HEK293T (cell line): Measurements from ENCODE around the gene FBLN2.

Experiments used
- CTCF ChIA-PET: fragments of 350-600 bp; formaldehyde crosslinking; extraction: SDS; loops from one replicate; lab custom pipeline; 2021; ENCODE audit warnings: antibody characterized with exemption, inconsistent platforms; lab: Yijun Ruan, JAX
- POLR2A ChIA-PET: fragments of 350-600 bp; formaldehyde crosslinking; extraction: SDS; loops from one replicate; lab custom pipeline; 2020; ENCODE audit warnings: antibody characterized with exemption, inconsistent platforms; lab: Yijun Ruan, JAX
- DNase-seq: peaks from one replicate; pipeline ENCODE4 v3.0.0; 2012; ENCODE audit warnings: mixed read lengths; ENCODE audit errors: extremely low spot score
- ARNT ChIP-seq: fragments of 450-650 bp; IDR thresholded peaks from 2 replicates; pipeline ENCODE4 v1.6.1; 2017; ENCODE audit warnings: mild to moderate bottlenecking
- BHLHE40 ChIP-seq: fragments of 450-650 bp; IDR thresholded peaks from 2 replicates; pipeline ENCODE4 v1.6.1; 2016; ENCODE audit warnings: mild to moderate bottlenecking, moderate library complexity, borderline replicate concordance
- CTBP1 ChIP-seq: fragments of 450-650 bp; IDR thresholded peaks from 2 replicates; pipeline ENCODE4 v1.6.1; 2016; ENCODE audit warnings: borderline replicate concordance
- ELF4 ChIP-seq: fragments of 450-650 bp; IDR thresholded peaks from 2 replicates; pipeline ENCODE4 v1.6.1; 2017; ENCODE audit warnings: antibody characterized with exemption
- FOXA1 ChIP-seq: fragments of 450-650 bp; IDR thresholded peaks from 2 replicates; pipeline ENCODE4 v1.6.1; 2016; ENCODE audit warnings: mild to moderate bottlenecking
- FOXK2 ChIP-seq: fragments of 450-650 bp; IDR thresholded peaks from 2 replicates; pipeline ENCODE4 v1.6.1; 2016; ENCODE audit warnings: mild to moderate bottlenecking
- FOXM1 ChIP-seq: fragments of 450-650 bp; IDR thresholded peaks from 2 replicates; pipeline ENCODE4 v1.6.1; 2017; ENCODE audit warnings: mild to moderate bottlenecking, borderline replicate concordance
- HDGF ChIP-seq: fragments of 450-650 bp; IDR thresholded peaks from 2 replicates; pipeline ENCODE4 v1.6.1; 2017; ENCODE audit warnings: antibody characterized with exemption, borderline replicate concordance
- L3MBTL2 ChIP-seq: fragments of 450-650 bp; conservative IDR thresholded peaks from 2 replicates; pipeline ENCODE4 v1.6.1; 2016; ENCODE audit warnings: mild to moderate bottlenecking
- LEF1 ChIP-seq: fragments of 450-650 bp; IDR thresholded peaks from 2 replicates; pipeline ENCODE4 v1.6.1; 2017; ENCODE audit warnings: mild to moderate bottlenecking, borderline replicate concordance
- NFRKB ChIP-seq: fragments of 450-650 bp; IDR thresholded peaks from 2 replicates; pipeline ENCODE4 v1.6.1; 2016; ENCODE audit warnings: mild to moderate bottlenecking, moderate library complexity
- PKNOX1 ChIP-seq: fragments of 450-650 bp; IDR thresholded peaks from 2 replicates; pipeline ENCODE4 v1.6.1; 2016
- SP1 ChIP-seq: fragments of 450-650 bp; IDR thresholded peaks from 2 replicates; pipeline ENCODE4 v1.6.1; 2017
- SUZ12 ChIP-seq: fragments of 450-650 bp; IDR thresholded peaks from 2 replicates; pipeline ENCODE4 v1.6.1; 2016; ENCODE audit warnings: mild to moderate bottlenecking
- TARDBP ChIP-seq: fragments of 450-650 bp; IDR thresholded peaks from 2 replicates; pipeline ENCODE4 v1.6.1; 2016
- ZNF384 ChIP-seq: fragments of 450-650 bp; IDR thresholded peaks from 2 replicates; pipeline ENCODE4 v1.6.1; 2016

The FBLN2 gene

GRCh38 chr3:13637953-13638352 lies 89.0 kb downstream of the FBLN2 start:
- DNase-seq, result no peak
- ChIA-PET CTCF (interaction anchor here (3.7 kb wide), 1 partner anchor 12 kb away, joined by 26 read pairs; no protein-coding TSS in a partner anchor), POLR2A (no interaction called here)
- TF ChIP-seq CTBP1 (no peak), NFRKB (no peak), SP1 (no peak), ELF4 (no peak), SUZ12 (no peak), BHLHE40 (no peak), FOXM1 (no peak), FOXK2 (no peak), ARNT (no peak), ZNF384 (no peak), LEF1 (no peak), TARDBP (no peak), FOXA1 (no peak), L3MBTL2 (no peak), HDGF (no peak), PKNOX1 (no peak)

GRCh38 chr3:13638927-13639326 lies 90.0 kb downstream of the FBLN2 start:
- ChIA-PET CTCF (interaction anchor here (3.7 kb wide), 1 partner anchor 11 kb away, joined by 26 read pairs; no protein-coding TSS in a partner anchor), POLR2A (no interaction called here)
- no peak for DNase-seq
- TF ChIP-seq ZNF384, result no peak
- TF ChIP-seq HDGF, result no peak
- TF ChIP-seq FOXK2, result no peak
- TF ChIP-seq SUZ12, result no peak
- TF ChIP-seq ARNT, result no peak
- TF ChIP-seq CTBP1, result no peak
- TF ChIP-seq TARDBP, result no peak
- TF ChIP-seq ELF4, result no peak
- no peak for TF ChIP-seq FOXA1
- no peak for TF ChIP-seq BHLHE40
- TF ChIP-seq LEF1, result no peak
- no peak for TF ChIP-seq NFRKB
- no peak for TF ChIP-seq PKNOX1
- TF ChIP-seq L3MBTL2, result no peak
- TF ChIP-seq FOXM1, result no peak
- TF ChIP-seq SP1, result no peak

DNA sequence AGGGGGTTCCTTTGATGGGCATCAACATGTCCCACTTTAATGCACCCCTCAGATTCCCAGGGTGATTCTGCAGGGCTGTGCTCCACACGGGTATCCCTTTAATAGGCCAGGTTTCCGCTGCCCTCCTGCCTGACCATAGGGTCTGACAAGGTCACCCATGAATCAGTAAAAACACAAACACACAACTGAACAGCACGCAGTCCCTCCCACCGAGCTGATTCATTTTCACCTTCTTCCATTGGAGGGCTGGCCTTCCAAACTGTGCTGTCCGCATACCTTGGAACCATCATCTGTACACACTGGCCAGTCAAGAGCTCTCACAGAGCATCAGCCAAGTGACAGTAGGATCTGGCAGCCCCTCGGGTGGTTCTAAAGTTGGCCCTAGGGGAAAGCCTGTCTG lies 93.7 kb downstream of the FBLN2 start:
- POLR2A ChIA-PET, result interaction anchor here (1.3 kb wide), 1 partner anchor 9 kb away, joined by 3 read pairs; no protein-coding TSS in a partner anchor
- TF ChIP-seq HDGF, result no peak
- TF ChIP-seq SP1, result no peak
- TF ChIP-seq SUZ12, result no peak
- no peak for TF ChIP-seq ARNT
- TF ChIP-seq ZNF384, result no peak
- no peak for TF ChIP-seq NFRKB
- TF ChIP-seq LEF1, result no peak
- no peak for TF ChIP-seq TARDBP
- CTCF ChIA-PET, result interaction anchor here (0.6 kb wide), 1 partner anchor 9 kb away, joined by 3 read pairs; no protein-coding TSS in a partner anchor
- DNase-seq, result no peak

DNA sequence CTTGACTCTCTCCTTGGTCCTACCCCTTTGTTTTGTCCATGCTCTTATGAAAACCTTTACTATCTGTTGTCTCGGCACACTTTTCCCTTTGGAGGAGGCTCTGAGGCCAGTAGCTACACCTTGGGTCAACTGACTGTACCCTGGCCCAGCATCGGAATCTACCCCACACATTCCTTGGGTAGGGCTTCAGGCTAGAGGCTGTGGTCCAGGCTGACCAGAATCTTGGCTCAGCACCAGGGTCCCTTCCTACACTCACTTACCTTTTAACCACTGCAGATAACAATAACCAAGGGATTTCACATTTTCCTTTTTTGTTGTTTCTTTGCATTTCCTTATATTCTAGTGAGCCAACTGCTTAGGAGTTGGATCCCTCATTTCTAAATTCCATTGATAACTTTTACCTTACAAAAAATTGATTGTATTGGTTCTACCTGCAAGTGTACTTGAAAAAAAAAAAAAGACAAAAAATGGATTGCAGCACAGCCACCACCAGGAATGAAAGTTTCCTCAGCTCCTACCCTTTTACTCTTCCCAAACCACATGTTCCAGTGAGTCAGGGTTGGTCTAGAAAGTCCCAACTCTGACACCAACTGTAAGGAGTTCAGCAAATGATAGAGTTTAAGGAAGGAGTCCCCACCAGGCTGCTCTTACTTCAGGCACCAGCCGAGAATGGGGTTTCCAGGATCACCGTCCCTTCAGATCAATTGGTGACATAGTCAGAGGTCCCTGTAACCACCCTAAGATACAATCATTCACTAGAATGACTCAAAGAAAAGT lies 95.6 kb downstream of the FBLN2 start:
- no peak for DNase-seq
- TF ChIP-seq CTBP1 (no peak), ARNT (no peak), FOXK2 (no peak), BHLHE40 (no peak), FOXM1 (no peak), FOXA1 (no peak), L3MBTL2 (no peak), NFRKB (no peak), HDGF (no peak), ELF4 (no peak), LEF1 (no peak), SP1 (no peak)
- ChIA-PET CTCF (interaction anchor here (1.2 kb wide), 1 partner anchor 149 kb away, joined by 6 read pairs; no protein-coding TSS in a partner anchor), POLR2A (no interaction called here)

- no peak for DNase-seq
- POLR2A ChIA-PET, result no interaction called here
- TF ChIP-seq NFRKB (no peak), SUZ12 (no peak), HDGF (no peak), CTBP1 (no peak), FOXK2 (no peak), BHLHE40 (no peak), ARNT (no peak), ELF4 (no peak), FOXM1 (no peak), ZNF384 (no peak), PKNOX1 (no peak), LEF1 (no peak)
- CTCF ChIA-PET, result interaction anchor here (0.6 to 1.2 kb wide), 3 partner anchors 149 to 228 kb away, joined by 3 to 6 read pairs (median 4); no protein-coding TSS in a partner anchor
Measured at GRCh38 chr3:13645801-13646637, 97.1 kb downstream of the FBLN2 start.
